ENCODE data around the gene SORCS3. TPM values are rescaled to one million over a fixed set of nuclear protein-coding genes. Genes with fewer than 3 reads are reported as not detected.

SORCS3 gene
- polyA plus RNA-seq, 1 donor from 2014 or later, result 9.8 TPM

DNA sequence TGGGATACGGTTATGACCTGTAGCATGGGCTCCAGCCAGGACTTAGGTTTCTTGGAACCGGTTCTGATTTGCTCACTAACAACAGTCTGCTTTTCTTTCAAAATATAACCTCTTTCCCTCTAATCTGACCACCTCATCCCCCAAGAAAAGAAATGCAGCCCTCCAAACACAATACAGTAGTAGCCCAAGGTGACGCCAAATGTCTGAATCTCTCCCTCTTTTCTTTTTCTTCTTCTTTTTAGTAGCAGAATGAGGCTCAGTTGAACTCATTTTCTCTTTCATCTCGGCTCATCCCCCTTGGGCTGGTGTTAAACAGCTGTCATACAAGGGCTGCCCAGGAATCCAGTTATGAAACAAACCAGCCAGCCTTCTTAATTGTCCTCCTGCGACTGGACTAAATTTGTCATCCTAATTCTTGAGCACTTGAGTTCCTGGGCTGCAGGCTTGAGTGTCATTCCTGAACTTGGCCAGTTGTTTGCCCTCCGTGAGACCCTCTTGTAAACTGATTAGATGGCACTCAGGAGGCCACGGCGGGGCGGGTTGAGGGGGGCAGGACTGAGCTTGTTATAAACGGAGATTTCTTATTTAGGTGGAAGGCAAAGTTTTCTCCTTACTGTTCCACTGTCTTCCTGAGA, 94.8 kb downstream of the SORCS3 start:
- Histone ChIP-seq H3K36me3 (ENCODE audit: insufficient read depth, low read length) (no peaks in the 10 kb centered on the region), H3K9me3 (ENCODE audit: low read length) (no peaks in the 10 kb centered on the region), H3K4me2 (ENCODE audit: low read length) (no peak overlapping the region), H3K9me2 (ENCODE audit: insufficient read depth, low read length) (no peaks in the 10 kb centered on the region), H3K27ac (ENCODE audit: low read length) (no peak overlapping the region), H2AFZ (ENCODE audit: low read depth, low read length) (no peak overlapping the region), H3K27me3 (ENCODE audit: insufficient read depth, low read depth, low read length) (no peaks in the 10 kb centered on the region), H3K9ac (ENCODE audit: low read length) (no peak overlapping the region), H3K79me2 (replicated peaks; ENCODE audit: insufficient read depth, low read length) (no peaks in the 10 kb centered on the region), H4K20me1 (ENCODE audit: insufficient read depth) (no peaks in the 10 kb centered on the region), H3F3A (ENCODE audit: insufficient read depth, low read length, poor library complexity, severe bottlenecking) (no peaks in the 10 kb centered on the region), H3K4me3 (ENCODE audit: low read length) (no peak overlapping the region)
- TF ChIP-seq POLR2AphosphoS5 (IDR thresholded peaks at IDR 0.05), result no peak
- TF ChIP-seq TAF1 (IDR thresholded peaks at IDR 0.05; ENCODE audit: low read depth), result no peak
- no peak for TF ChIP-seq RAD21 (conservative IDR thresholded peaks at IDR 0.05)
- TF ChIP-seq EP300 (conservative IDR thresholded peaks at IDR 0.05; ENCODE audit: poor library complexity, severe bottlenecking), result no peak
- TF ChIP-seq MXI1 (conservative IDR thresholded peaks at IDR 0.05; ENCODE audit: poor library complexity, severe bottlenecking), result no peak

DNA sequence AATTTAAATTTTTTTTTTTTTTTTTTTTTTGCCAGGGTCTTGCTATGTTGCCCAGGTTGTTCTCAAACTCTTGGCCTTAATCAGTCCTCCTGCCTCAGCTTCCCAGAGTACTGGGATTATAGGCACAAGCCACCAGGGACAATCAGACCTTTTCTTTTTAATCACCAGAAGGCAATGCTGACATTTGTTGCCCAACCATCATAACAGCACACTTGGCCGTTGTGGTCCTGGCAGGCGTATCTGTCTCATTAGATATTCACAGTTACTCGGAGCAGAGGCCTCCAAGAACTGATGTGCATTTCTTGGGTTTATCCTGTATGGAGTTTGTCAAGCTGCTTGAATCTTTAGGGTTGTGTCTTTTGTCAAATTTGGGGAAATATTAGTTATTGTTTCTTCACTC, 100.0 kb downstream of the SORCS3 start:
- Histone ChIP-seq H3K27me3 (ENCODE audit: insufficient read depth, low read depth, low read length) (no peaks in the 10 kb centered on the region), H3K9me3 (ENCODE audit: low read length) (no peaks in the 10 kb centered on the region), H4K20me1 (ENCODE audit: insufficient read depth) (no peaks in the 10 kb centered on the region), H3K9me2 (ENCODE audit: insufficient read depth, low read length) (no peaks in the 10 kb centered on the region), H3K4me2 (ENCODE audit: low read length) (no peak overlapping the region), H3K27ac (ENCODE audit: low read length) (no peak overlapping the region), H3K9ac (ENCODE audit: low read length) (no peak overlapping the region), H3F3A (ENCODE audit: insufficient read depth, low read length, poor library complexity, severe bottlenecking) (no peaks in the 10 kb centered on the region), H3K79me2 (replicated peaks; ENCODE audit: insufficient read depth, low read length) (no peaks in the 10 kb centered on the region), H2AFZ (ENCODE audit: low read depth, low read length) (no peak overlapping the region), H3K4me3 (ENCODE audit: low read length) (no peak overlapping the region), H3K36me3 (ENCODE audit: insufficient read depth, low read length) (no peaks in the 10 kb centered on the region)
- TF ChIP-seq SMC3 (conservative IDR thresholded peaks at IDR 0.05; ENCODE audit: poor library complexity) (no peak), POLR2AphosphoS5 (IDR thresholded peaks at IDR 0.05) (no peak), CTCF (IDR thresholded peaks at IDR 0.05; ENCODE audit: poor library complexity, severe bottlenecking) (no peak), RAD21 (conservative IDR thresholded peaks at IDR 0.05) (no peak), TAF1 (IDR thresholded peaks at IDR 0.05; ENCODE audit: low read depth) (no peak), REST (IDR thresholded peaks at IDR 0.05; ENCODE audit: borderline replicate concordance) (no peak), MXI1 (conservative IDR thresholded peaks at IDR 0.05; ENCODE audit: poor library complexity, severe bottlenecking) (no peak), EP300 (conservative IDR thresholded peaks at IDR 0.05; ENCODE audit: poor library complexity, severe bottlenecking) (no peak), EZH2 (IDR thresholded peaks at IDR 0.05; ENCODE audit: borderline replicate concordance, insufficient read depth, low read length, poor library complexity, severe bottlenecking) (no peak)
